NCI-H146 (cell line): ENCODE results near the gene TMEM273.

Experiments used
- DNase-seq: peaks from one replicate; lab custom pipeline; 2025; lab: John Stamatoyannopoulos, UW

The TMEM273 gene

DNA sequence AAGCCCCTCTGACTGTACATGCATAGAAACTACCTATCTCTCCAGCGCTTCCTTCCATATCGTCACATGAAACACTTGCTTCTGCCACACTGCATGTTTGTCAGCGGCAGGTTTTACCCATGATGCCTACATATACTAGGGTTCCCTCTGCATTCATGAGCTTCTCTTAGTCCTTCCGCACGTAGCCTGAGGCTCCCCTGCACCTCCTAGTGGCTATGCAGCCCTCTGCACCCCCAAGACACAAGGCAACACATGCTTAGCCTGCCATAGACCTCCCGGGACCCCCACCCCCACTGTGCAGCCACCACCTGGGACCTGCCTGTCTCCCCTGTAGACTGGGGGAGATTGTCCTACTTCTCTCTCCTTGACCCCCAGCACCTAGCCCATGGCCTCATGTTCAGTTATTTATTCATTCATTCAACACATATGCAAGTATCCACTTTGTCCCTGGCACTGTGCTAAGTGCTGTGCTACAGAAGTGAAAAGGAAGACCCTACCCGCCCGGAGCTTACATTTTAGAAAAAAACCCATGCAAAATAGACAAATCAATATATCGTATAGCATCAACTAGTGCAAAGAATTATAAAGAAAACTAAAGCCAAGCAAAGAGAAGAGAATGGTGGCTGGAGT lies 23.5 kb downstream of the TMEM273 start:
- DNase-seq: peak; percentile 52

DNA sequence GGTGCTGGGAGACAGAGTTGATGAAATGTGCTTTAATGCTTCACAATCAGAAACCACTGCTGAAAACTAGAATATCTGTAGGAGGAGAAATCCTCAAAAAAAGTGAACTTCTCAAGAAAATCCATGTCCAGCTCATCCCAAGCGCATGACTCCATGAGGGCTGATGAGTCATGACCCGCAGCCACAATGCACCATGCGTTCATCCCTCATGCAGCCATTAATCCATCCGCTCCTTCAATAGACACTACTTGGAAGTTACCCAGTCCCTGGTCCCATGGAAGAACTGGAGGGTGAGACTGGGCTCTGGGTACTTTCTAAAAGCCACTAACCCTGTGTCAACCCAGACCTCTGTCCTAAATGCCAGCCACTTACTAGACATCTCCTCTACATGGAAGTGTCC lies 24.4 kb downstream of the TMEM273 start:
- no peak for DNase-seq

DNA sequence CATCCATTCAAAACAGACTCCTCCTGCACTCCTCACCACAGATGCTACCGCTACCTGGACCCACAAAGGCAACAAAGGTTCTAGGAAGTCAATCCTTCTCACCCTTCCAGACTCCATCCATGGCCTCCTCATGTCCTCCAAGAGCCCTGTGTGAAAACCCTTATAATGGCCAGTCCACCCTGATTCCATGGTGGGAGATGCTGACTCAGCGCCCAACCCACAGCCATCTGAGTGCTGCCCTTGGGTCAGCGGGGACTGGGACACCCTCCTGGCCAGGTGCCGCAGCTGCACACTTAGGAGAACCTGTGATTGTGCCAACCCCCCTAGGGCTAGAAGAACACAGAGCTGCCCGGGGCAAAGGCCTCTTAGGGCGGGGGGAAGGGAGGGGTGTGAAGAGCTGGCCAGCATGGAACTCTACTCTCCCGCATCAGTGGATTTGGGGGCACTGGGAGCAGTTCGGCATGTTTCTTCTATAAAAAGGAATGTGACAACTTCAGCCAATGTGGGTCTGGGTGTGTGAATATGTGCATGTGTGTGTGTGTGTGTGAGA lies 25.4 kb downstream of the TMEM273 start:
- DNase-seq: no peak

- no peak for DNase-seq
These were observed 26.1 kb downstream of the TMEM273 start for GRCh38 chr10:49162063-49162462.

DNA sequence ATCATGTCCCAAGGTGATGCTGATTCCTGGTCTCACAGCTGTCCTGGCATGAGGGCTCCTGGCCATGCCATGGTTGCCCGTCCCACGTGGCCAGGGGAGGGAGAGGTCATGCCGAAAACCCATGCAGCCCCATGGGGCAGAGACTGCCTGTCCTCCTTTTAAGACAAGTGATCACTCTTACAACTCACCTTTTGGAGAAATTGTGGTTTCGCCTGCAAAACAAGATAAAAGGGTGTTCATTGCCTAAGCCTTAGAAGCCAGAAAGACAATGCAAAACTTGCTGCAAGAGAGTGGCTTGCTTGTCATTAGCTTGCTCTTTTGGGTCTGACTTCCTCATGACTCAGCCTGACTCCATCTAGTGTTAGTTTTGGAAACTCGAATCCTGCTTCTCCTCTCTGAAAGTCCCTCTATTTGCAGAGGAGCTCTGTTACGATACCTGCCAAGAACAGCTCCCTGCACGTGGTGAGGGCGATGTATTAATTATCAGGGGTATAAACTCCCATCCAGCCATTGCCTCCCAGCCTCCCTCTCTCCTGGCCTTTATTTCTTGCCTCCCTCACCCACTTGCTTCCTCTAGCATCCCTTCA lies 26.7 kb downstream of the TMEM273 start:
- peak; percentile 42 for DNase-seq

- no peak for DNase-seq
These were observed 27.4 kb downstream of the TMEM273 start for GRCh38 chr10:49160814-49161213.

- no peak for DNase-seq
These were observed 28.1 kb downstream of the TMEM273 start for GRCh38 chr10:49160110-49160509.

- DNase-seq: no peak
These were observed 29.3 kb downstream of the TMEM273 start for GRCh38 chr10:49158915-49159314.

- DNase-seq: no peak
These were observed 29.8 kb downstream of the TMEM273 start for GRCh38 chr10:49158404-49158803.

DNA sequence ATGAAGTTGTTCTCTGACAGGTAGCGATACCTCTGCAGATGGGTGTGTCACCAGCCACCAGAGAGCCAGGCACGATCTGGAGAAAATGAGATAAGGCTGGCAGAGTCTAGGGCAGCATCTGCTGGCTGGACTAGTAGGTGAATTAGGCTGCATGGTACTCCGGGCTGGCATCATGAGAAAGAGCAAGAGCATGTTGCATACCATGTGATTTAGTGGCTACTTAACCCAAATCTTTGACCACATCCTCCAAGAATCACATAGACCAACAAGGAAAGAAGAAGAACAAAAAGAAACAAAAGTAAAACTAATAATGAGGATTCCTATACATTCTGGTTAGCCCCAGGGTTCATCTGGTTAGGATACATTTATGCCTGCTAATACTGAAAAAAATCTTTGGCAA lies 31.0 kb downstream of the TMEM273 start:
- no peak for DNase-seq

DNA sequence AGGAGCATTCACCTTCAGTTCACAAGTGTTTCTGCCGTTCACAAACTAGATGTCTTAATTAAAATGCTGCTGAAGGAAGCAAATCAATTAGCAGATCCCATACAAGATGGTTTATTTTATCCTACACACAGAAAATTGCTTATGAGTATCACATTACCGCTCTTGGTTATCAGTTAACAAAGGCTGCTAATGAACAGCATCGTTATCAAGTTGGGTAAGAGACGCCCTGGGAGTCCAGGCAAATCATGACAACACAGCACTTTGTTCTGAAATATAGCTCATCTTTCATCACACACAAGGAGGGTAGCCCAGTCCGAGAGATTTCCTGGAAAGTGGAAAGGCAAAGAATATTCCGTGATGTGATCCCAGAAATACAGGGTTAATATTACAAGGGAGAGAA lies 33.5 kb downstream of the TMEM273 start:
- DNase-seq: peak; percentile 59

GRCh38 chr10:49153971-49154370 lies 34.2 kb downstream of the TMEM273 start:
- no peak for DNase-seq

DNA sequence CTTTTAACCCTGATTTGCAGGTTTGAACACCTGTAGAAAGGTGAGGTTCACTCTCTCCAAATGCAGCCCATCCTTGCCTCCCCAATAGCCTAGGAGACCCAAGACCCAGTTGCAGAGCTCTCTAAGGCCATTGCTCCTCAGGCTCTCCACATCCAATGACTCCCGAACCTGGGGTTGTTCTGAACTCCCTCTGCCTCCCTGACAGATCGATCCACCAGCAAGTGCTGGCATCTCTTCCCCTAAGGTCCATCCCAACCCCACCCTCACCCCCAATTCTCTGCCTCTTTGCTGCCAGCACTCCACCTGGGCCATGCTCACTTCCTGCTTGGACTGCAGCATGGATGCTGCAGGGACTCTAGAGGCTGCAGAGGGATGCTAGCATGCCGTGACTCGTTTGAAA lies 35.1 kb downstream of the TMEM273 start:
- DNase-seq: no peak

DNA sequence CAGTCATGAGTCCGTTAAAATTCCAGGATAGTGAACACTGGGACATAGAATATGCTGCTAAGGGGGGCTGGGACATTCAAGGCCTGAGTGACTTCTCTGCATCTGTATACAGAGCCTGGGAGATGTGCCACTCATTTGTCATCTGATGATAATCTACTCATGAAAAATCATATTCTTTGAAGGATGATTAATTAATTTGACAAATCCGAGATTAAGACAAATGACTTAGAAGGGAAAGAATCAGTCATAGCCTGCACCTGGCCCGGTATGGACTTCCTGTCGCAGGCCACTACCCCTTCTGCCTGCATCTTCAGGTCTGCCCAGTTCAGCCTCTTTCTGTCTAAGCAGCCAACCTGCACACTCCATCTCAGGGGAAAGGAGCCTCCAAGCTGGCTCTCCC lies 35.5 kb downstream of the TMEM273 start:
- no peak for DNase-seq

DNA sequence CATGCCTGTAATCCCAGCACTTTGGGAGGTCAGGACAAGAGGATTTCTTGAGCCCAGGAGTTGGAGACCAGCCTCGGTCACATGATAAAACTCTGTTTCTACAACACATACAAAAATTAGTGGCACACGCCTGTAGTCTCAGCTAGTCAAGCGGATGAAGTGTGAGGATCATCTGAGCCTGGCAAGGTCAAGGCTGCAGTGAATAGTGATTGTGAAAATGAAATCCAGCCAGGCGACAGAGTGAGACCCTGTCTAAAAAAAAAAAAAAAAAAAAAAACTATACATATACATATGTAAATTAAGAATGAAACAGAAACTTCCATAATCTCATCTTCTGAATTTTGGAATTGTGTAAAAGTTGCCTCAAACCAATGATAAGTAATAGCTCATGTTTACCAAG lies 36.2 kb downstream of the TMEM273 start:
- DNase-seq: no peak

DNA sequence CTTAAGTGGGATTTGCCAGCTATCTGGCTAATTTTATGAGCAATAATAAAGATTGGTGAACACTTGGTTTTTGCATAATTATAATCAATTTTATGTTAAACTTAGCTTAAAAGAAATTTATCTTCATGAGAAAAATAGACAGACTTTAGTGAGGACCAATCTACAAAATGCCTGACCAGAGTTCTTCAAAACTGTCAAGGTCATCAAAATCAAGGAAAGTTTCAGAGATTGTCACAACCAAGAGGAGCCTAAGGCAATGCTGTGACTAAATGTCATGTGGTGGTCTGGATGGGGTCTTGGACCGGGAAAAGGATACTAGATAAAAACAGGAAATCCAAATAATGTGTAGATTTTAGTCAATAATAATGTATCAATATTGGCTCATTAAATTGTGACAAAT lies 36.7 kb downstream of the TMEM273 start:
- DNase-seq: no peak

- peak; percentile 75 for DNase-seq
These were observed 37.2 kb downstream of the TMEM273 start for GRCh38 chr10:49151025-49151445.

DNA sequence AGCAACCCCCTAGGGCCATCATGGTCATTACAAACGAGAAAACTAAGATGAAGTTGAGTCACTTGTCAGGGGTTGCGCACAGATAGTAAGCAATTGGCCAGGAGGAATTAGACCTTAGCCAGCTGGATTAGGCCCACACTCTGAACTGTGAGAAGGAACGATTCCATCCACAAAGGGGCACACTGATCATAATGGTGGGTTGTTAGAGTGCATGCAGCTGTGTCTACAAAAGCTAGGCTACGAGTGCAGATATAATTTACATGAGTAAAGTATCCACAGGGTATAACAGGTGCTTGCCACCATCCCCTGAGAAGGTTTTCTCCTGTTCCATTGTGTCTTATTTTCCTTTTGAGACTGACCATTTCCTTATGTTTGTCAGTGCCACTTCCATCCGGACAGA lies 37.8 kb downstream of the TMEM273 start:
- peak; percentile 91 for DNase-seq

GRCh38 chr10:49149881-49150280 lies 38.3 kb downstream of the TMEM273 start:
- peak; percentile 62 for DNase-seq

- DNase-seq: no peak
These were observed 44.0 kb downstream of the TMEM273 start for GRCh38 chr10:49144058-49144720.

GRCh38 chr10:49143249-49143648 lies 44.9 kb downstream of the TMEM273 start:
- DNase-seq: no peak

DNA sequence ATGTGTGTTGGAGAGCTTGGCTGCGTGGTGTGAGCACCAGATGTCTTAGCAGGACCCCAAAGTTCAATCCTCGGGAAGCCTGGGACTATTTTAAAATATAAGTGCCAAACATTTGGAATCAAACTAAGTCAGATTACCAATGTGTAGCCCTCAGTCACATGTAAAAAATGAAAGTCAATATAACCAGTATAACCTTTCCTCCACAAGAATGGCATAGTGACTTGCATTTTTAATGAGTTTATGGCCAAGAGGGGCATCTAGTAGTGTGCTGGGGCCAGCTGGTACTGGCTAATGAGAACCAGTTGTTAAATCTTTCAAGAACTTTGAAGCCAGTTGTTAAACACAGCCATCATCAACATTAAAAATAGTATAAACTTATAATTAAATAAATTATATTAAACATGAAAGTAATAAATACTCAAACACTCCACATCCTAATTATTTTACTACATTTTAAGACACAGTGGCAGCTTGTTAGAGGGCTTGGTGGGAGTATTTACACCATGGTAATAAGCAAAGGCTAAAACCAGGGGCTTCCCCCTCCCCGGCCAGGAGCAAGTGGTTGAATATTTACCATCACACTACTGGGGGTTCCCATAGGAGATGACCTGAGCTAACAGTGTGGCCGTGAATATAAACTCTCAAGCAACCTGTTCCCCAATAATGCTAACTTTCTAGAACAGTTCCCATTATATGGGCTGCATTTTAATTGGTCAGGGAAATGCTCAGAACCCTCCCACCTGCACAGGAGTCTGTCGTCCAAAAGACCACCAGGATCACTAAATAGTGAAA lies 46.5 kb downstream of the TMEM273 start:
- no peak for DNase-seq
